IMR-90 (cell line): ENCODE measurements around the gene UGT1A10. TPM values are rescaled to one million over a fixed set of nuclear protein-coding genes. Genes with fewer than 3 reads are reported as not detected.

Experiments used
- ATAC-seq: fragments of 200-7000 bp; cut with Tn5 transposase; 2 replicates; pipeline ENCODE4 v1.9.1; 2020; ENCODE audit warnings: low read depth, mild to moderate bottlenecking, moderate library complexity
- BruUV-seq: library from RNA; stranded (reverse); fragments of 400-500 nt; replicated peaks from 2 replicates; lab custom pipeline; 2021; lab: Mats Ljungman, UMichigan
- CTCF ChIA-PET: fragments of 300-600 bp; formaldehyde crosslinking; extraction: SDS; loops from one replicate; lab custom pipeline; 2021; ENCODE audit warnings: antibody characterized with exemption; lab: Yijun Ruan, JAX
- POLR2A ChIA-PET: fragments of 300-600 bp; sonication (Branson Sonifier 250); formaldehyde crosslinking; loops from one replicate; lab custom pipeline; 2022; ENCODE audit warnings: antibody characterized with exemption; ENCODE audit not compliant: unreplicated experiment; lab: Charles Lee
- DNase-seq: peaks from one replicate; pipeline ENCODE4 v3.0.0; 2013
- H2AFZ ChIP-seq: replicated peaks from 2 replicates; pipeline ENCODE3; 2013; ENCODE audit warnings: low read length, mild to moderate bottlenecking; ENCODE audit not compliant: poor library complexity
- H2AK5ac ChIP-seq: 2 replicates; pipeline ENCODE4 v1.6.1; 2013; ENCODE audit warnings: low read depth, low read length, inconsistent platforms
- H2AK9ac ChIP-seq: replicated peaks from 2 replicates; pipeline ENCODE3; 2013; ENCODE audit warnings: mild to moderate bottlenecking, low read depth, low read length, moderate library complexity; ENCODE audit not compliant: poor library complexity
- H2BK120ac ChIP-seq: 2 replicates; pipeline ENCODE4 v1.6.1; 2013; ENCODE audit warnings: low read depth, low read length, inconsistent platforms
- H2BK15ac ChIP-seq: 3 replicates; pipeline ENCODE4 v1.6.1; 2013; ENCODE audit warnings: low read depth, low read length, inconsistent platforms
- H2BK20ac ChIP-seq: 2 replicates; pipeline ENCODE4 v1.6.1; 2013; ENCODE audit warnings: low read depth, mild to moderate bottlenecking, inconsistent platforms, low read length, moderate library complexity
- H2BK5ac ChIP-seq: 2 replicates; pipeline ENCODE4 v1.6.1; 2013; ENCODE audit warnings: mild to moderate bottlenecking, low read depth, low read length, inconsistent platforms; ENCODE audit not compliant: poor library complexity, severe bottlenecking
- H3K14ac ChIP-seq: replicated peaks from 2 replicates; pipeline ENCODE4 v1.6.1; 2013; ENCODE audit warnings: low read depth, low read length, inconsistent platforms
- H3K18ac ChIP-seq: 2 replicates; pipeline ENCODE4 v1.6.1; 2013; ENCODE audit warnings: low read depth, low read length, control low read depth
- H3K23ac ChIP-seq: 2 replicates; pipeline ENCODE4 v1.6.1; 2013; ENCODE audit warnings: low read depth, low read length, inconsistent platforms
- H3K27ac ChIP-seq: 2 replicates; pipeline ENCODE4 v1.5.1; 2013; ENCODE audit warnings: mild to moderate bottlenecking, control low read depth, low read length; ENCODE audit not compliant: insufficient read depth
- H3K27me3 ChIP-seq: 2 replicates; pipeline ENCODE4 v1.6.1; 2013; ENCODE audit warnings: low read length; ENCODE audit not compliant: control insufficient read depth, insufficient read depth
- H3K36me3 ChIP-seq: 2 replicates; pipeline ENCODE4 v1.6.1; 2013; ENCODE audit warnings: low read length, mixed read lengths; ENCODE audit not compliant: control insufficient read depth, insufficient read depth
- H3K4ac ChIP-seq: 2 replicates; pipeline ENCODE4 v1.6.1; 2013; ENCODE audit warnings: low read depth, low read length, inconsistent platforms
- H3K4me1 ChIP-seq: 2 replicates; pipeline ENCODE4 v1.6.1; 2013; ENCODE audit warnings: low read length, mixed read lengths; ENCODE audit not compliant: control insufficient read depth, insufficient read depth
- H3K4me2 ChIP-seq: 2 replicates; pipeline ENCODE4 v1.6.1; 2013; ENCODE audit warnings: low read depth, mild to moderate bottlenecking, control low read depth, low read length, moderate library complexity
- H3K4me3 ChIP-seq: 2 replicates; pipeline ENCODE4 v1.5.1; 2013; ENCODE audit warnings: low read depth, mild to moderate bottlenecking, control low read depth, low read length, moderate library complexity; ENCODE audit not compliant: insufficient read depth
- H3K56ac ChIP-seq: 2 replicates; pipeline ENCODE4 v1.6.1; 2013; ENCODE audit warnings: low read length, inconsistent platforms; ENCODE audit not compliant: insufficient read depth; ENCODE audit errors: extremely low read depth
- H3K79me1 ChIP-seq, 2 experiments: 2 replicates each; pipeline ENCODE4 v1.6.1; 2013; ENCODE audit warnings: low read length in 2 of 2, inconsistent platforms in 1 of 2, low read depth in 1 of 2
- H3K9ac ChIP-seq: 2 replicates; pipeline ENCODE4 v1.6.1; 2013; ENCODE audit warnings: low read depth, low read length, control low read depth
- H3K9me1 ChIP-seq: 2 replicates; pipeline ENCODE4 v1.6.1; 2013; ENCODE audit warnings: low read length, inconsistent platforms; ENCODE audit not compliant: insufficient read depth
- H3K9me3 ChIP-seq: 2 replicates; pipeline ENCODE4 v1.6.1; 2013; ENCODE audit warnings: low read length; ENCODE audit not compliant: control insufficient read depth, insufficient read depth
- H4K20me1 ChIP-seq: 2 replicates; pipeline ENCODE4 v1.6.1; 2013; ENCODE audit warnings: low read length, inconsistent platforms; ENCODE audit not compliant: insufficient read depth
- H4K5ac ChIP-seq: 2 replicates; pipeline ENCODE4 v1.6.1; 2013; ENCODE audit warnings: mild to moderate bottlenecking, low read depth, low read length, control low read depth
- H4K8ac ChIP-seq, 2 experiments: 2 replicates each; pipeline ENCODE4 v1.6.1; 2013; ENCODE audit warnings: low read depth in 2 of 2, low read length in 2 of 2, control low read depth in 1 of 2, inconsistent platforms in 1 of 2
- H4K91ac ChIP-seq: 2 replicates; pipeline ENCODE4 v1.6.1; 2013; ENCODE audit warnings: low read depth, low read length, inconsistent platforms; ENCODE audit not compliant: insufficient read depth
- BHLHE40 ChIP-seq: fragments of 150-350 bp; IDR thresholded peaks from 2 replicates; pipeline ENCODE4 v1.6.1; 2016; ENCODE audit warnings: mild to moderate bottlenecking, low read depth, low read length
- CEBPB ChIP-seq: IDR thresholded peaks from 2 replicates; pipeline ENCODE4 v1.6.1; 2012; ENCODE audit warnings: low read depth, low read length, improper control_type of control experiment
- CHD1 ChIP-seq: IDR thresholded peaks from 2 replicates; pipeline ENCODE4 v1.6.1; 2012; ENCODE audit warnings: low read depth, low read length, improper control_type of control experiment
- FOS ChIP-seq: fragments of 150-350 bp; IDR thresholded peaks from 2 replicates; pipeline ENCODE4 v1.6.1; 2016; ENCODE audit warnings: low read depth, low read length
- MAFK ChIP-seq: IDR thresholded peaks from 2 replicates; pipeline ENCODE4 v1.6.1; 2012; ENCODE audit warnings: low read depth, low read length, improper control_type of control experiment
- MAZ ChIP-seq: IDR thresholded peaks from 2 replicates; pipeline ENCODE4 v1.6.1; 2012; ENCODE audit warnings: low read depth, mild to moderate bottlenecking, low read length, improper control_type of control experiment, moderate library complexity, borderline replicate concordance
- MXI1 ChIP-seq: IDR thresholded peaks from 2 replicates; pipeline ENCODE4 v1.6.1; 2012; ENCODE audit warnings: low read depth, mild to moderate bottlenecking, low read length, moderate library complexity, borderline replicate concordance
- NFE2L2 ChIP-seq: fragments of 150-350 bp; IDR thresholded peaks from 2 replicates; pipeline ENCODE4 v1.6.1; 2016; ENCODE audit warnings: low read depth, mild to moderate bottlenecking, low read length
- POLR2A ChIP-seq: IDR thresholded peaks from 2 replicates; pipeline ENCODE4 v1.6.1; 2012; ENCODE audit warnings: mild to moderate bottlenecking, low read depth, low read length
- RAD21 ChIP-seq: IDR thresholded peaks from 2 replicates; pipeline ENCODE4 v1.6.1; 2012; ENCODE audit warnings: low read length, improper control_type of control experiment
- RCOR1 ChIP-seq: IDR thresholded peaks from 2 replicates; pipeline ENCODE4 v1.6.1; 2012; ENCODE audit warnings: mild to moderate bottlenecking, low read length, improper control_type of control experiment; ENCODE audit not compliant: insufficient replicate concordance
- RFX5 ChIP-seq: IDR thresholded peaks from 2 replicates; pipeline ENCODE4 v1.8.0; 2012; ENCODE audit warnings: low read depth, mild to moderate bottlenecking, low read length, moderate library complexity
- SMC3 ChIP-seq: fragments of 150-350 bp; IDR thresholded peaks from 2 replicates; pipeline ENCODE4 v1.6.1; 2016; ENCODE audit warnings: low read depth, mild to moderate bottlenecking, antibody characterized with exemption, low read length, moderate library complexity
- WGBS, 2 experiments: methylation state at CpG; one replicate each; pipeline versions ENCODE4 v1.1.5 to v1.1.7; 2013; ENCODE audit warnings: missing lambda C conversion rate in 2 of 2; ENCODE audit not compliant: insufficient read length in 1 of 2; ENCODE audit errors: extremely low coverage in 2 of 2; 5-methylcytosine and 5-hydroxymethylcytosine counted together
- dilution Hi-C: fragments of 300-500 bp; cut with HindIII; formaldehyde crosslinking; loops from one replicate; pipeline ENCODE4 v1.14.3; 2018; ENCODE audit warnings: low sequenced_read_pairs; ENCODE audit not compliant: unreplicated experiment
- in situ Hi-C: fragments of 300-500 bp; cut with MboI; formaldehyde crosslinking; loops from 3 replicates; pipeline ENCODE4 v1.14.3; 2019; ENCODE audit warnings: low sequenced_read_pairs, inconsistent platforms, mixed read lengths
- intact Hi-C: fragments of 100-400 bp; cut with micrococcal nuclease; formaldehyde crosslinking; loops from 2 replicates; pipeline ENCODE4 v1.10.0; 2022
- polyA plus RNA-seq, 3 experiments: library from polyadenylated mRNA; depleted of rRNA; stranded (reverse); fragments of >200 nt; gene quantifications; 2 replicates each; pipeline ENCODE4 v1.2.3, GENCODE V29; 2012; ENCODE audit warnings: low replicate concordance in 1 of 3
- total RNA-seq: library from RNA; depleted of rRNA; stranded (reverse); fragments of >200 nt; gene quantifications from 2 replicates; pipeline ENCODE4 v1.2.3, GENCODE V29; 2012
- TF ChIP-seq, protein P1 (sequence below): conservative IDR thresholded peaks from 2 replicates; pipeline ENCODE4 v1.5.1; 2012; ENCODE audit warnings: mild to moderate bottlenecking, low read depth, low read length, improper control_type of control experiment
- TF ChIP-seq, protein P2 (sequence below): fragments of 150-350 bp; IDR thresholded peaks from 2 replicates; pipeline ENCODE4 v1.6.1; 2016; ENCODE audit warnings: low read depth, mild to moderate bottlenecking, low read length, moderate library complexity, borderline replicate concordance
- TF ChIP-seq, protein P3 (sequence below): fragments of 150-350 bp; IDR thresholded peaks from 2 replicates; pipeline ENCODE4 v1.6.1; 2017; ENCODE audit warnings: mild to moderate bottlenecking, antibody characterized with exemption, low read length, low read depth

UGT1A10 gene
- total and polyA plus RNA-seq, 2 of the 4 experiments (the other 2 are of a cell fraction), result not detected

DNA sequence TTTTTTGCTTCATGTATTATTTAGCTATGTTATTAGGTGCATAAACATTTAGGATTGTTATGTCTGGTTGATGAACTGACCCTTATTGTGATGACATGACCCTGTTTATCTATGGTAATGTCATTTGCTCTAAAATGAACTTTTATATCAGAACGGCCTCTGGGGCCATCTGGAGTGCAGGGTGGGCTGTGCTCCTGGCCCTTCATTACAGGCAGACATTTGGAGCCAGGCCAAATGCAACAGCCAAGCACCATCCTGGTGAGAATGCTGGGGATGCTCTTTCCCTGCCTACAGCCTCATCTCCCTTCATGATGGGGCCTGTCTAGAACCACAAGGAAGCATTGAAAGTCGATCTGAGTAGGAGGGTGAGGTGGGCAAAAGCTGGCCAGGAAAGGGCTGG lies 180.1 kb downstream of the UGT1A10 start:
- Histone ChIP-seq H2BK5ac (no peak overlapping the region), H3K14ac (no peak overlapping the region), H3K18ac (no peak overlapping the region), H4K91ac (no peak overlapping the region), H3K4me1 (no peaks in the 10 kb centered on the region), H3K4ac (no peak overlapping the region), H3K56ac (no peak overlapping the region), H3K36me3 (no peaks in the 10 kb centered on the region), H4K8ac (no peak overlapping the region), H3K4me3 (no peak overlapping the region), H2AFZ (no peak overlapping the region), H3K27me3 (peaks cover 6% of the 10 kb centered on the region; the same call in 1 of the 2 replicates), H3K23ac (no peak overlapping the region), H2BK15ac (no peak overlapping the region), H3K9ac (no peak overlapping the region), H3K79me1 (no peaks in the 10 kb centered on the region), H4K5ac (no peak overlapping the region), H3K9me3 (no peaks in the 10 kb centered on the region), H2AK5ac (no peak overlapping the region), H3K9me1 (no peaks in the 10 kb centered on the region), H2AK9ac (no peak overlapping the region), H3K27ac (no peak overlapping the region), H2BK120ac (no peak overlapping the region), H4K20me1 (no peaks in the 10 kb centered on the region), H3K4me2 (no peak overlapping the region), H2BK20ac (no peak overlapping the region)
- no peak for ATAC-seq
- intact Hi-C loops (no loop called here), dilution Hi-C loops (no loop called here), in situ Hi-C loops (no loop called here)
- ChIA-PET CTCF (no interaction called here), POLR2A (no interaction called here)
- no CpG with 5 or more reads among the region's 2 CpGs for WGBS, 2 experiments
- TF ChIP-seq NFE2L2 (no peak), MXI1 (no peak), RFX5 (no peak), SMC3 (no peak), MAFK (no peak), CHD1 (no peak), BHLHE40 (no peak), RCOR1 (no peak), POLR2A (no peak), FOS (no peak), RAD21 (no peak), CEBPB (no peak), MAZ (no peak)
- TF ChIP-seq, protein P1, sequence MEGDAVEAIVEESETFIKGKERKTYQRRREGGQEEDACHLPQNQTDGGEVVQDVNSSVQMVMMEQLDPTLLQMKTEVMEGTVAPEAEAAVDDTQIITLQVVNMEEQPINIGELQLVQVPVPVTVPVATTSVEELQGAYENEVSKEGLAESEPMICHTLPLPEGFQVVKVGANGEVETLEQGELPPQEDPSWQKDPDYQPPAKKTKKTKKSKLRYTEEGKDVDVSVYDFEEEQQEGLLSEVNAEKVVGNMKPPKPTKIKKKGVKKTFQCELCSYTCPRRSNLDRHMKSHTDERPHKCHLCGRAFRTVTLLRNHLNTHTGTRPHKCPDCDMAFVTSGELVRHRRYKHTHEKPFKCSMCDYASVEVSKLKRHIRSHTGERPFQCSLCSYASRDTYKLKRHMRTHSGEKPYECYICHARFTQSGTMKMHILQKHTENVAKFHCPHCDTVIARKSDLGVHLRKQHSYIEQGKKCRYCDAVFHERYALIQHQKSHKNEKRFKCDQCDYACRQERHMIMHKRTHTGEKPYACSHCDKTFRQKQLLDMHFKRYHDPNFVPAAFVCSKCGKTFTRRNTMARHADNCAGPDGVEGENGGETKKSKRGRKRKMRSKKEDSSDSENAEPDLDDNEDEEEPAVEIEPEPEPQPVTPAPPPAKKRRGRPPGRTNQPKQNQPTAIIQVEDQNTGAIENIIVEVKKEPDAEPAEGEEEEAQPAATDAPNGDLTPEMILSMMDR, result no peak
- TF ChIP-seq, protein P2, sequence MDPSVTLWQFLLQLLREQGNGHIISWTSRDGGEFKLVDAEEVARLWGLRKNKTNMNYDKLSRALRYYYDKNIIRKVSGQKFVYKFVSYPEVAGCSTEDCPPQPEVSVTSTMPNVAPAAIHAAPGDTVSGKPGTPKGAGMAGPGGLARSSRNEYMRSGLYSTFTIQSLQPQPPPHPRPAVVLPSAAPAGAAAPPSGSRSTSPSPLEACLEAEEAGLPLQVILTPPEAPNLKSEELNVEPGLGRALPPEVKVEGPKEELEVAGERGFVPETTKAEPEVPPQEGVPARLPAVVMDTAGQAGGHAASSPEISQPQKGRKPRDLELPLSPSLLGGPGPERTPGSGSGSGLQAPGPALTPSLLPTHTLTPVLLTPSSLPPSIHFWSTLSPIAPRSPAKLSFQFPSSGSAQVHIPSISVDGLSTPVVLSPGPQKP, result no peak
- TF ChIP-seq, protein P3, sequence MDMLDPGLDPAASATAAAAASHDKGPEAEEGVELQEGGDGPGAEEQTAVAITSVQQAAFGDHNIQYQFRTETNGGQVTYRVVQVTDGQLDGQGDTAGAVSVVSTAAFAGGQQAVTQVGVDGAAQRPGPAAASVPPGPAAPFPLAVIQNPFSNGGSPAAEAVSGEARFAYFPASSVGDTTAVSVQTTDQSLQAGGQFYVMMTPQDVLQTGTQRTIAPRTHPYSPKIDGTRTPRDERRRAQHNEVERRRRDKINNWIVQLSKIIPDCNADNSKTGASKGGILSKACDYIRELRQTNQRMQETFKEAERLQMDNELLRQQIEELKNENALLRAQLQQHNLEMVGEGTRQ, result no peak
- BruUV-seq, result no TSS peak
- no peak for DNase-seq
